GM18867 (cell line): Measurements from ENCODE around the gene C16orf54.
"Not testable (repeated sequence)": the region's sequence is repeated elsewhere in the genome, so short reads cannot be mapped to it uniquely, and the experiment has no call there.

Experiments used
- ATAC-seq: cut with Tn5 transposase; IDR thresholded peaks from one replicate; pipeline ENCODE4 v1.9.1; 2021; ENCODE audit warnings: mild to moderate bottlenecking, moderate library complexity; ENCODE audit not compliant: unreplicated experiment

Gene C16orf54, protein sequence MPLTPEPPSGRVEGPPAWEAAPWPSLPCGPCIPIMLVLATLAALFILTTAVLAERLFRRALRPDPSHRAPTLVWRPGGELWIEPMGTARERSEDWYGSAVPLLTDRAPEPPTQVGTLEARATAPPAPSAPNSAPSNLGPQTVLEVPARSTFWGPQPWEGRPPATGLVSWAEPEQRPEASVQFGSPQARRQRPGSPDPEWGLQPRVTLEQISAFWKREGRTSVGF

DNA sequence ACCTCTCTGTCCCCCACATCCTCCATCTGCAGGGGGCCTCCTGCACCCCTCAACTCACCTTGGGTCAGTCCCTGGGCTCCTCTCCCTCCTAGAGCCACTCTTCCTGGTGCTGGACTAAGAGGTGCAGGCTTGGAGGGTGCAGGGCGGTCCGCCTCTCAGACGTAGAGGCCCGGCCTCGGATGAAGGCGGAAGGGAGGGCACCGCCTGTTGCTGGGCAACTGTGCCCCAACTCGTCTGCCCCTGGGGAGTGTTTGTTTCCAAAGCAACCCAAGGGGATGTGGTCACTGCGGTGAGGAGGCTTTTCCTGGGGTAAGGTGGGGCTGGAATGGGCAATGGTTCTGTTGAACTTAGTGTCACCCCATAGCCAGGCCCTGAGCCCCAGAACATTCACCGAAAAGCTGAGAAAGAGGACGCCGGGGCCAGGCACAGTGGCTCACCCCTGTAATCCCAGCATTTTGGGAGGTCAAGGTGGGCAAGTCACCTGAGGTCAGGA lies at the start of gene C16orf54:
TSS of gene C16orf54 (minus strand) at position 138 of the 493 bp plus-strand sequence. CDS start 1,039 bp downstream, outside the sequence.
- peak; percentile 83 for ATAC-seq

DNA sequence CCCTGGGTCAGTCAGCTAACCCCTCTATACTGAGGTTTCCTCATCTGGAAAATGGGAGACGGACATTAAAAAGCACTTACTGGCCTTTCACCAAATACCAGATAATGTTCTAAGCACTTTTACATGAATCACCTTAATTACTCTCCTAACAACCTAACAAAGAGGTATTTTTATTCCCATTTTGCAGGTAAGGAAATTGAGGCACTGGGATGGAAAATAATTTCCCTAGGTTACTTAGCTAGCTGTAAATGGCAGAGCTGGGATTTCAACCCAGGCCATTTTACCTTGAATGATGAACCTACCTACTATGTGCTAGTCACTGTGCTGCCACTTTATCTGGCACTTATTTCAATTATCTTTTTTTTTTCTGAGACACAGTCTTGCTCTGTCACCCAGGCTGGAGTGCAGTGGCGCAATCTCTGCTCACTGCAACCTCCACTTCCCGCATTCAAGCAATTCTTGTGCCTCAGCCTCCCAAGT lies 48.5 kb upstream of the C16orf54 start:
- ATAC-seq, result no peak

GRCh38 chr16:29793153-29793552 lies 47.4 kb upstream of the C16orf54 start:
- ATAC-seq, result not testable (repeated sequence)

DNA sequence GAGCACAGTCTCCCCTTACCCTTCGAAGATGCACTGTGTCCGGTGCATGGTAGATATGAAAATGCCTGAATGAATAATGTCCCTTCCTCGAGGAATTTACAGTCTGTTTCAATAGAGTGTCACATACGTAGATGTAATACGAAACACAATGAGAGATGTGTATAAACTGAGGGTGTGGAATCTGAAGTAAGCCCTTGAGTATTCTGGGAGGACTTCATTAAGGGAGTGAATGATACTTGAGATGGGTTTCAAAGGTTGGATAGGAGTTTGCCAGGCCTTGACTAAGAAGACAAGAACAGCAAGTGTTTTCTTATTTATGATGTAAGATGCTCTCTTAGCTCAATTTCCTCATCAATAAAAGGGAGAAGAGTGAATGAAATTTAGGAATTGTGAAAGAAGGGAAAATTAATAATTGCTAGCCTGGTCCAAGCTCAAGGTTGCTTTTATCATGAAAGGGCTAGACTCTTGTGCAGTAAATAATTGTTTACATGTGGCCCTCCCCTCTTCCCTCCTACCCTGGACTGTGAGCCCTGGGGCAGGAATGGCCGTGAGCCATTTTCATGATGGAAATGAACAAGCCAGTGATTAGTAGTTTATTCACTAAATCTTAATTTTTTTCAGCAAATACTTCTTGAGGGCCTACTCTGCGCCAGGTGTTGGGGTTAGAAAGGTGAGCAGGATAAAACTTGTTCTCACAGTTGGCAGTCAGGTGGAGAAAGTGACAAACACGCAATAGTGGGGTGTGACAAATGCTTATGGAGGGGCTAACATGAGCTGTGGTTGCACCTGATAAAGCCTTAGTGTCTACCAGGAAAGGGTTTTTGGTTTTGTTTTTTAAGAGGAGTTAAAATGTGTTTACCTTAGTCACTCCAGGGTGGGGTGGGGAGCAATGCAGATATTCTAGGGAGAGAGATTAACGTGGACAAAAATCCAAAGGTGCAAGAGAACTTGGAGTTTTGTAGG lies 46.3 kb upstream of the C16orf54 start:
- ATAC-seq, result no peak

- ATAC-seq, result no peak
Observed at GRCh38 chr16:29790949-29791844, 45.4 kb upstream of the C16orf54 start.

DNA sequence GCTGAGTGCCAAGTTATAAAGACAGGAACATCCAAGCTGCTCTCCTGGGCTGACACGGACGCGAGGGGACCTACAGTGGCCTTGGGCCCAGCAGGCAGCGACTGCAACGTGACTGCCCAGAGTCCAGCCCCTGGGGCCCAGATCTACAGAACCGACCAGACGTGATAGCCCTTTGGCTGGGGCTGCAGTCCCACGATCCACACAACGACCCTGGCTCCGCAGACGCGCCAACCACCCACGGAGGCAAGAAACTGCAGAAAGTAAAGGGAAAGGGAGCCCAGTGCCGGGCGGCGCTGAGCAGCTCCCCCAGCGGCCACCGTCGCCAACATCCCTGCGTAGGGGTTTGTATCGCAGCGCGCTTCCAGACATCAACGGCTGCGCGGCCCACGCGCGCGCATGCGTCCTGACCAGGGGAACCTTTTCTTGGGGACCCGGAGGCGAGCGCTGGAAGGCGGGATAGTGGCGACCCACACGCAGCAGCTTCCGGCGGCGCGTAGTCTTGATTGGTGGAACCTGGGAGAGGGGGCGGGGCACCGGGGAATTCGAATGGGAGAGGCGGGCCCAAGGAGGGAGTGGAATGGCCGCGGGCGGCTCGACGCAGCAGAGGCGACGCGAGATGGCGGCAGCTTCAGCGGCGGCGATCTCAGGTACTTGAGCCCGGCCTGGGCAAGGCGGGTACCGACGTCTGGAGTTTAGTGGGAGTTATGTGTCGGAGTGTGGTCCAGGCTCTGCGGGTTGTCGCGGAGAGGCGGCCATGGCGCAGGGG lies 44.6 kb upstream of the C16orf54 start, which contains the start of gene KIF22:
TSS of gene KIF22 (plus strand) at position 569 of the 766 bp plus-strand sequence. CDS start at position 578, 9 bp downstream.
- ATAC-seq, result peak; percentile 89

DNA sequence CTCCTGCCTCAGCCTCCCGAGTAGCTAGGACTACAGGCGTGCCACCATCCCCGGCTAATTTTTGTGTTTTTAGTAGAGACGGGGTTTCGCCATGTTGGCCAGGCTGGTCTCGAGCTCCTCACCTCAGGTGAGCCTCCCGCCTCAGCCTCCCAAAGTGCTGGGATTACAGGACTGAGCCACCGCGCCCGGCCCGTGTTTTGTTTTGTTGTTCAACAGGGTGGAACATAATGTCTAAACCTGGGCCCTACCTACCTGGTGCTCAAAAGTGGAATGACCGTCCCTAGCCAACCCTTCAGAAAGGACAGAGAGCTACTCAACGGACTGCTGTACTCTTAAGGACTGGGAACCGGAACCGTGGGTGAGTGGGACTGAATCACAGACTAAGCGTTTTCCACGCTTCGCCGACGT lies 44.0 kb upstream of the C16orf54 start:
- no peak for ATAC-seq

DNA sequence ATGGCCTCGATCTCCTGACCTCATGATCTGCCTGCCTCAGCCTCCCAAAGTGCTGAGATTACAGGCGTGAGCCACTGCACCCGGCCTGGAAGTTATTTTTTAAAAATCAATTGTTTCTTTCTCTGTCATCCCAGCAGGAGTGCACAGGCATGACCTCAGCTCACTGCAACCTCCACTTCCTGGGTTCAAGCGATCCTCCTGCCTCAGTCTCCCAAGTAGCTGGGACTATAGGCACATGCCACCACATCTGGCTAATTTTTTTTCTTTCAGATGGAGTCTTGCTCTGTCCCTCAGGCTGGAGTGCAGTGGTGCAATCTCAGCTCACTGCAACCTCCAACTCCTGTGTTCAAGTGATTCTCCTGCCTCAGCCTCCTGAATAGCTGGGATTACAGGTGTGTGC lies 41.4 kb upstream of the C16orf54 start:
- not testable (repeated sequence) for ATAC-seq

- peak; percentile 49 for ATAC-seq
Observed at GRCh38 chr16:29784901-29785500, 39.2 kb upstream of the C16orf54 start.

GRCh38 chr16:29784157-29784556 lies 38.4 kb upstream of the C16orf54 start:
- no peak for ATAC-seq

DNA sequence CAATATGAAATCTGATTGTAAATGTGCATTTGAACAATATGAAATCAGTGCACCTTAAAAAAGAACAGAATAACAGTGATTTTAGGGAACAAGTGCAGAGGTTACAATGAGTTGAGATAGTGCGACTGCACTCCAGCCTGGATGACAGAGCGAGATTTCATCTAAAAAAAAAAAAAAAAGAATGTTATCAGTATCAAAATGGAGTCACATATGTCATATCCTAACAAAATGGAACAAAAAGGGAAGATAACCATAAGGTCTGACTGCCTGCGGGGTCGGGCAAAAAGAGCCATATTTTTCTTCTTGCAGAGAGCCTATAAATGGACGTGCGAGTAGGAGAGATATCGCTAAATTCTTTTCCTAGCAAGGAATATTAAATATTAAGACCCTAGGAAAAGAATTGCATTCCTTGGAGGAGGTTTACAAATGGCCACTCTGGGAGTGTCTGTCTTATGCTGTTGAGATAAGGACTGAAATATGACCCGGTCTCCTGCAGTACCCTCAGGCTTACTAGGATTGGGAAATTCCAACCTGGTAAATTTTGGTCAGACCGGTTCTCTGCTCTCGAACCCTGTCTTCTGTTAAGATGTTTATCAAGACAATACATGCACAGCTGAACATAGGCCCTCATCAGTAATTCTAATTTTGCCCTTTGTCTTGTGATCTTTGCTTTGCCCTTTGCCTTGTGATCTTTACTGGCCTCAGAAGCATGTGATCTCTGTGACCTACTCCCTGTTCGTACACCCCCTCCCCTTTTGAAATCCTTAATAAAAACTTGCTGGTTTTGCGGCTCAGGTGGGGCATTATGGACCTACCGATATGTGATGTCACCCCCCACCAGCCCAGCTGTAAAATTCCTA lies 37.5 kb upstream of the C16orf54 start:
- ATAC-seq, result not testable (repeated sequence)

DNA sequence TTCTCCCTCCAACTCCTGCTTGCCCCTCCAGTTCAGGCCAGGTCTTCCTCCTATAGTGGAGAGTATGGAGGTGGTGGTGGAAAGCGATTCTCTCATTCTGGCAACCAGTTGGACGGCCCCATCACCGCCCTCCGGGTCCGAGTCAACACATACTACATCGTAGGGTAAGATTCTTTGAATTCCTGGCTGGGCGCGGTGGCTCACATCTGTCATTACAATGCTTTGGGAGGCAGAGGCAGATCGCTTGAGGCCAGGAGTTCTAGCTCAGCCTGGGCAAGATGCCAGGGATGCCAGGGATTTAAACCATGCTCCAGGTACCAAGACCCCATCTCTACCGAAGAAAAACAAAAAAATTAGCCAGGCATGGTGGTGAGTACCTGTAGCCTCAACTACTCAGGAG lies 33.7 kb upstream of the C16orf54 start:
- ATAC-seq, result no peak

GRCh38 chr16:29777576-29778350 lies 32.0 kb upstream of the C16orf54 start, which contains the start of gene ZG16:
TSS of gene ZG16 (plus strand) at chr16:29778256. CDS start at chr16:29779267, 1,011 bp downstream.
- no peak for ATAC-seq

GRCh38 chr16:29775742-29776408 lies 30.1 kb upstream of the C16orf54 start:
- ATAC-seq, result no peak

DNA sequence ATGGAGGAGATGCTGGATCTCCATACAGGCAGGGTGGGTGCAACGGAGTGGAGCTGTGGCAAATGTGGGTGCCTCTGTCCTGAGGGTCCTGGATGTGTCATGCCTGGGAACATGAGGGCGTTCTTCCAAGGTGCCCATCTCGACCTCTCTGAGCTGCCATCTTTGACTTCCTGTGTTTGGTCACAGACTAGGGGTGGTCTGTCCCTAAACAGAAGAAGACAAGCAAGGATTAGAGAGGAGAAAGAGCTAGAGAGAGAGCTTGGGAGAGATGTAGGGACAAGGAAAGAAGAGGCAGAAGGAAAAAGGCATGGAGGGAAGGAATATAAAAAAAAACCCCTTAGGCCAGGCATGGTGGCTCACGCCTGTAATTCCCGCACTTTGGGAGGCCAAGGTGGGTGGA lies 28.9 kb upstream of the C16orf54 start:
- ATAC-seq, result no peak

DNA sequence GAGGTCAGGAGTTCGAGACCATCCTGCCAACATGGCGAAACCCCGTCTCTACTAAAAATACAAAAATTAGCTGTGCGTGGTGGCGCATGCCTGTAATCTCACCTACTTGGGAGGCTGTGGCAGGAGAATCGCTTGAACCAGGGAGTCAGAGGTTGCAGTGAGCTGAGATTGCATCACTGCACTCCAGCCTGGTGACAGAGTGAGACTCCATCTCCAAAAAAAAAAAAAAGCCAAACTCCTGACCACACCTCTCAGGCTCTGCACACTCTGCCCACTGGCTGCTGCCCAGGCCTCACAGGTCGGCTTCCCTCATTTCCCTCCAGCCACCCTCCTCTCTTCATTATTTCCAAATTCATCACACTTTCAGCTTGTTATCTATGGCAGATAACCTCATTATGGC lies 26.5 kb upstream of the C16orf54 start:
- ATAC-seq, result not testable (repeated sequence)
